Measurements from ENCODE around the gene ZCCHC24.

The ZCCHC24 gene

DNA sequence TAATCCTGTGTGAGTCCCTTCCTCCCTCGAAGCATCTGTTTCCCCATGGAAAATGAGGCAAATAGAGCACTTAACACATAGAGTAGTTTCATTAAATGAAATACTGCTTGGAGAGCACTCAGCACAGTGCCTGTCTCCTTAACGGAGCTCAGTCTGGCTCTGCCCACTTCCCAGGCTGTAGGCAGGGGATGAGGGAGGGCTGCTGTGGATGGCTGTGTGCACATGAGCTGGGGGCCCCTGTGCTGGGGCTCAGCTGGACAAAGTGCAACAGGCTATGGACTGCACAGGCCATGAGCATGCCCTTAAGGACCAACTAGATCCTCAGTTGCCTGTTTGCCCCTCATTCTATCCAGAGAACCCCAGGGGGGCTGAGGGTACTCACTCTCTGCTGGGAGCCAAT, 14.5 kb downstream of the ZCCHC24 start:
- no peak for DNase-seq

DNA sequence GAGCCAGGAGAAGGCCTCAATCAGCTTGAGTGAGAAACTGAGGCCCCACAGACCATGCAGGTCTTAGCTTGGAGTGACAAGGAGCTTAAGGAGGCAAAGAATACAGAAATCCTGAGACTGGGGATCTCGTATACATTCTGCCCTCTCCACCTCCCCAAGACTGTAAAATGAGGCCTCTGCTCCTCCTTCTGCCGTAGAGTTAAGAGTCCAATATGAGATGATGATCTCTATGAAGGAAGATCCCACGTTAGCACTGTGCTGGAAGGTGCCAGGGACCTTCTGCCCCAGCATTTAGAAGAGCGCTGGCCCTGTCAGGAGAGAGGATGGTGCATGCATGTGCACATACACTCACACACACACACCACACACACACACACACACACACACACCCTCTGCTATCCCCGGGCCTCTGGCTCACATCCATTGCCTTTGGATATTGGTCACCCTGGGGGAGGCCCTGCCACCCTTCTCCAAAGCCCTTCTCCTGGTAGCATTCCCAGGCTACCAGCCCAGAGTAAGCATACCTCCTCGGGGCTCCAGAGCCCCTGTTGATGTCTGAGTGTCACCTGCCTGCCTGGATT, 15.0 kb downstream of the ZCCHC24 start:
- no peak for DNase-seq

DNA sequence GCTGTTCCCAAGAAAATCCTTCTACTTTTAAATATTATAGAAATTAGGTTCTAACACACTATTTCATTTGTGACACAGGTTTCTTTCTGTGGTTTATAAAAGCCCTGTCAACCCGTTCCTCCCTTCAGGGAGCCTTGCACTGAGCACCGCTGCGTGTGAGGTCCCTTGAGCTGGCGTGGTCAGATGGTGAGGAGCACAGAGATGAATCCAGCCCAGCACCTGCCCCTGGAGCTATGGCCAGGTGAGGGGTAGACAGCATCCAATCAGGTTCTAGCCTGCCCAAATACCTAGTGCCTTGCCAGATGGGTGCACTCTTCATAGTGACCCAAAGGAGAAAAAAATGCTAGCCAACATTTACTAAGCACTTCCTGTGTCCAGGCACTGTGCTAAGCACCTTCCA, 15.7 kb downstream of the ZCCHC24 start:
- no peak for DNase-seq

- no peak for DNase-seq
Observed at GRCh38 chr10:79427965-79428364, 17.5 kb downstream of the ZCCHC24 start.

DNA sequence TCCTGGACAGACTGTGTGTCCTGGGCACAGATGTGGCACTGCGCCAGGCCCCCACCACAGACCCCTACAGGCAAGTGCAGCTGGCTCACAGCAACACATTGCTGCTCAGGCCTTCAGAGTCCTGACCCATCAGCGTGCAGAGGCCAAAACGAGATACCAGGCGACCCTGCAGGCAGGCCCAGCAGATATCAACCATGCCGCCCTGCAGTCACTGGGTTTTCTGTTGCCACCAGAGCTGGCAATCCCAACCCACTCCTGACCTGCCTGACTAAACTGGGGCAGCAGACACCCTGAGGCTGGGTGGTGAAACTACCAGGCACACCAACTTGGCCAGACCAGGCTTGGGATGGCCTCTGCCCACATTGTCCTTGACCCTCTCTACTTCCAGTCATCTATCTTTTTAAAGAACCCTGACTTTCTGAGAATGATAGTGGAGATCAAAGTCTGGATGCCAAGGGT, 20.3 kb downstream of the ZCCHC24 start:
- no peak for DNase-seq

DNA sequence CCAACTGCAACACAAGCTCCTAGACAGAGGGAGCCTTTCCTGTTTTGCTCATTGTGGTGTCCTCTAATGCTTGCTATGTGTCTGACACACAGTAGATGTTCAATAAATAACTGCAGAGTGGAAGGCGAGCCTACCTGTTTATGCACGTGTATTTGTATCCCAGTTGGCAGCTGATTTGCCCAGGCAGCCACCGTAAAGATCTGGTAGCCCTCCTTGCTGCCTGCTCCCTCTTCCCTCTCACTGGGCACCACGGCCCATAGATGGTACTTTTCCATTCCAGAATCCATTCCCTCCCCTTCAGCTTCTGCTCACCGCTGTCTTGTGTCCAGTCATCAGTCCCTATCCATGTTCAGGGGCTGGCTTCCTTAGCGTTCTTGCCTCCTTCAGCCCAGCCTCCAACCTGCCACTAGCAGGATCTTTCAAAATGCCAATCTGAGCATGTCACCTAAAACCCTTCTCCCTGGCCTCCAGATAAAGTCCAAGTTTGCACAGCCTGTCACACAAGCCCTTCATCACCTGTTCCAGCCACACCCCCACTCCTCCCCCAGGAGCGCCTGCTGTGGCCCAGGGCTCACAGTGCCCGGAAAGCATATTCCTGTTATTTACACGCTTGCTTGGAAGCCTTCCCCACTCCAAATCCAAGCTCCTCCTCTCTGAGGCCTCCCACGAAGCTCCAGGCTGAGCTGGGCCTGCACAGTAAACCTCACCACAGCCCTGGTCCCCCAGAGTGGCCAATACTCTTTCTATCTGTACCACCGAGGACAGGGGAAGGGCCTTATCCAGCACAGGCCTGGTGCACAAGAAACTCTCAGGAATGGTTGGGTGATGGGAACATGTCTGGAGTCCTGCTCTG, 21.0 kb downstream of the ZCCHC24 start:
- no peak for DNase-seq

GRCh38 chr10:79422178-79422892, 23.1 kb downstream of the ZCCHC24 start:
- no peak for DNase-seq

DNA sequence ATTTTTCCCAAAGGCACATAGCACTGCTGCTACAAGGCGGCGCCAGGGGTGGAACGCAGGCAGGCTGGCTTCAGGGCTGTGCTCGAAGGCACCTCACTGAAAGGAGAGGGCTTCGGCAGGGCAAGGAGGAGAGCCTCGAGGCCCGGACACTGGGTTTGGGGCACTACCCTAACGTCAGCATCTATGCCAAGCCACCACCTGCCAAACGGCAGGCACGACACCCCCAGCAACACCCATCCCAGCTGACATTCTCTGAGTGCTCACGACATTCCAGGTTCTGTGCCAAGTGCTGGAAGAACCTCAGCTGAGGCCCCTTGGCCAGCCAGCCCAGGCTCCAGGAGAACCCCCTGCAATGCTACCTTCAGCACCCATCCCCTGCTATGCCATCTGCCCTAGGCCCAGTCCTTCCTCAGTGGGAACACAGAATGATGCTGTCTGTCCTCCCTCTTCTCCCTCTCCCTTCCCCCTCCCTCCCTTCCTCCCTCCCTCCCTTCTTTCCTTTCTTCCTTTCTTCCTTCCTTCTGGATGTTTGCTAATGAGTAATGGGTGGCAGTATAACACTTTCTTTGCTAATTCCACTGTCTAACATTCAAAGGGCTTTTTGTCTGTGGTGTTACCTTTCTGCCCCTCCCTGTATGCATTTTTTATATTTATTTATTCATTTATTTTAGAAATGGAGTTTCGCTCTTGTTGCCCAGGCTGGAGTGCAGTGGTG, 24.3 kb downstream of the ZCCHC24 start:
- DNase-seq, result no peak

DNA sequence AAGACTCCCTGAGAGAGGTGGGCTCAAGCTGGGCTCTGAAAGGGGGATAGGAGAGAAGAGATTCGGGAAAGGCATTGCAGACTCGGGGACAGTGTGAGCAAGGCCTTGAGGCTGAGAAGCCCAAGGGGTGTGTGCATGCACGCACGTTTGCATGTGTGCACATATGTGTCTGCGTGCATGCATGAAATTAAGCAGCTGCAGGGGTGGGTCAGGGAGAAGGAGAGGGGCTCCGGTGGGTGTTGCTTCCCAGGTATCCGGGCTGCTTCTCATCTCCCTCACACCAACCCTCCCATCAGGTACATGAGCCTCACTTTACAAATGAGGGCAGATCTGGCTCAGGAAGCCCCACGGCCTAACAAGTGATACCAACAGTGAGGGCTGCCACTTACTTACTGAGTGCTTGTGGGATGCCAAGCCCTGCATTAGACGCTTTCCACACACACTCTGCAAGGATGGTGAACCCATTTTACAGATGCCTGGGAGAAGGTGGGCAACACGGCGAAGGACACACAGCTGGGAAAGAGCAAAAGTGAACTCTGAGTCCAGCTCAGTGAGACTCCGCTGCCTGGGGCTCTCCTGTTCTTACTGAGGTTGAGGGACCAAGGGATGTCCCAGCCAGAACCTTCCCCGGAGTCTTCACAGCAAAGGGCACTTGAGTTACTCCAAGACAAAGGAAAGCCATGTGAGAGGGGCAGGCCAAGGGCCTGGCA, 26.4 kb downstream of the ZCCHC24 start:
- no peak for DNase-seq

DNA sequence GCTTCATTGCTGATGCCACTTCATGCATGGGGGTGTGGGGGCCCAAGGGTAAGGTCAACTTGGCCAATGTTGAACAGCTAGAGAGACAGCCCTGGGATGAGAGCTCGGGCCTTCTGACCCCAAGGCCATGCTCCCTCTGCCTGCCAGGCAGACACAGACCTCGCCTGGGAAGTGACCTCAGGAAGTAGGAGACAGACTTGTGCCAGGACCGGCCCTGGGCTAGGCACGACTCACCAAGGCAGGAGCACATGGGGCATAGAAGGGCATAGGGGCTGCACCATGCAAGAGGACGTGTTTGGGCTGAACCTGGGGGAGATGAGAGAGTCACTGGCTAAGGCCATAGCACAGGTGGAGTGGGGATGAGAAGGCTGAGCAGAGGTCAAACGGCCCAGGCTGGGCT, 27.1 kb downstream of the ZCCHC24 start:
- DNase-seq, result no peak

DNA sequence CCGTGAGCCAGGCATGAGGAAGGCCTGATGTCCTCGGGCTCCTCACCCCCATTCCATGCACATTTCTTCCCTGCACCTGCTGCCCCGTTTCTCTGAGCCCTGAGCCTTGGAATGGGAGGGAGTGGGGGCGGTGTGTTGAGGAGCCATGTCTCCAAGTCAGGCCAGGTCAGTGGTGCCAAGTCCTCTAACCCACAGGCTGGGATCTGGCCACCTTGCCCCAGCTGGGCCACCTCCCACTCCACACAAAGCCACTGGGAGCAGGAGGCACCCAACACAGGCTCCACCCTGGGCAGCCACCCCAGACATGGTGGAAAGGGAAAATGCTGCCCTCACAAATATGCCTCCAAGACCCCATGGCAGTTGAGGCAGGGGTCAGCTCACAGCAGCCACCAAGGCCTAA, 27.7 kb downstream of the ZCCHC24 start:
- DNase-seq, result no peak

DNA sequence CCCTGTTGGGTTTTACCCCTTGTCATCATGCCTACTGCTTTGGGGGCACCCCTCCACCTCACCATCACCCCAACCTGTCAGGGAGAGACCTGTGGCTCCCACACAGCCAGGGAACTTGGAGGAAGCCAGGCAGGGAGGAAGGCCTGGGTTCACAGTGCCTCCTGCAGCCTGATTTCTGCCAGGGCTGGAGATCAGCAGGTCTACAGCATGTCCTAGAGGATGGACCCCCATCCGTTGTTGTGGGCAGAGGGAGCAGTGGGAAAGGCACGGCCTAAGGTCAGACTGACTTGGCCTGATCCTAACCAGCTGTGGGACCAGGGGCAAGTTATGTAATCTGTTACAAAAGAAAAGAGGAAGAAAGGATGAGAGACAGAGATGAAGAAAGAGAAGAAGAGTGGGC, 28.2 kb downstream of the ZCCHC24 start:
- DNase-seq, result no peak

GRCh38 chr10:79416578-79417255, 28.7 kb downstream of the ZCCHC24 start:
- no peak for DNase-seq

GRCh38 chr10:79415736-79416577, 29.5 kb downstream of the ZCCHC24 start:
- no peak for DNase-seq

GRCh38 chr10:79414714-79415113, 30.7 kb downstream of the ZCCHC24 start:
- no peak for DNase-seq

GRCh38 chr10:79413196-79413595, 32.2 kb downstream of the ZCCHC24 start:
- no peak for DNase-seq

GRCh38 chr10:79412516-79412915, 32.9 kb downstream of the ZCCHC24 start:
- DNase-seq, result no peak

DNA sequence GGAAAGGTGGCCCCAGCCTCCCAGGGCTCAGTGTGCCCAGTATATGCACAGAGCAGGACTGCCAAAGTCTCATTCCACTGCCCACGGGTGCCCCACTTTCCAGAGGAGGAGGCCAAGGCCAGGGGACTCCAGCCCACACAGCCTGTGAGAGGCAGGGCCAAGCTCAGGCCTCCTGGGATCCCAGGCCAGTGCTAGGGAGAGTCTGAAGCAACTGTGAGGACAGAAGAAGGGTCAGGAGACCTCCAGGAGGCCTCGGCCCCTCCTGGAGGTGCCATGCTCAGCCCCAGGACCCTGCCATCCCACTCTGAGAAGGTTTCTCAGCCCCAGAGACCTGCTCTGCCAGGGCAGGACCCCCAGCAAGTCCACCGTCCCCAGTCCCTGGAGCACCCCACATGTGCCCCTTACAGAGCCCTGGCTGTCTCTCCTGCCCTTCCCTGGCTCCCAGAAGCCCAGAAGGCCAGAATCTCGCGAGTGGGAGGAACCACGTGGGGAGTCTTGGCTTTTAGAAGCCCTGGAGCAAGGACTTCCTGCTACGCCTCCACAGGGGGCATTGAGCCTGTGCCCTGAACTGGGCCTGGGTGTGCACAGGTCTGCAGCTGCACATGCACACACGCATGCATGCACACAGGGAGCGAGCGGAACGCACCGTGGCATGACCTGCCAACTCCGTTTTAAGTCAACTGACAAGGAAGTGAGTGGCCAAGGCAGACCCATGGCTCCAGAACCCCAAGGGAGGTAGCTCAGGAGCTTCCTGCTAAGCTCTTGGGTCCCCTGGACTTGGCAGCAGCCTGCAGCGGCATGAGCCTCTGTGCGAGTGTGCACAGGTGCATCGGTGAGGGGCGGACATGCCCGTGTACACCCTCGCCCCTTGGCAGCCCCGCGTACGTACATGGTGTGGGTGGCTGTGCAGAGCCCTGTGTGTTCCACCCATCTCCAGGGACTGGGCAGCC, 33.6 kb downstream of the ZCCHC24 start:
- no peak for DNase-seq

DNA sequence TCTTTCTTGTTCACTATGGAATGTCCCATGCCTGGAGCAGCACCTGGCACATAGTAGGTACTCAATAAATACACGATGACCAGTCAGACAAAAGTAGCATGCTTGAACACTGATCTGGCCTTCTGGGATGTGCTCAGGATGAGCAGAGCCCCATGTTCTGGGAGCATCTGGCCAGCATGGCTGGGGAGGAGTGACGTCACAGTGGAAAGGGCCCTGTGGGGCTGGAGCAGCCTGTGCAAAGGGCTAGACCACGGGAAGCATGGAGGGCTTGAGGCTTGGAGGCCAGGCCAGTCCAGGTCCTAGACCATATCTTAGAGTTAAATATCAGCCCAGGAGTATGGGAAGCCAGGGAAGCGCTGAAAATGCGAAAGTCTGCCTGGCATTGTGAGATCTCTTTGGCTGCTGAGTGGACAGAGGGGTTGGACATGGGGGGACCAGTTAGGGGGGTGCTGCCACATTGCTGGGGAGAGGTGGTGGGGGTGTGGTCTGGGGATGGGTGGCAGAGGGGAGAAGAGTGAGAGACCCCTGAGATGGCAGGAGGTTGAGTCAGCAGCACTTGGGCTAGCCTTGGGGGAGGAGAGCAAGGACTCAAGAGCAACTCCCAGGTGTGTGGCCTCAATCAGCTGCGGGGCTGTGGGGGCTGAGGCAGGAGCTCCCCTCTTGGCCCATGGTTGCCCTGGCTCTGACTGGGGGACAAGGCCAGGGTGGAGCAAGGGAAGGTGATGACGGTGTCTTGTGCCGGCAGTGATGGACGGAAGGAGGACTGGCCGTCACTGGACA, 34.9 kb downstream of the ZCCHC24 start:
- DNase-seq, result no peak
